T-helper 17 cell (primary cell): ENCODE measurements around the gene PARD6B. TPM values are rescaled to one million over a fixed set of nuclear protein-coding genes. Genes with fewer than 3 reads are reported as not detected.
"Not testable (repeated sequence)": the region's sequence is repeated elsewhere in the genome, so short reads cannot be mapped to it uniquely, and the experiment has no call there.

Experiments used
- ATAC-seq: fragments of 150-1000 bp; cut with Tn5 transposase; 2 replicates; pipeline ENCODE4 v1.10.0; 2021; ENCODE audit warnings: mild to moderate bottlenecking, moderate library complexity
- DNase-seq, 3 donors: peaks; one replicate each; pipeline versions ENCODE4 v3.0.0 to v3.0.0-alpha.2; 2020 to 2021
- H3K9me3 ChIP-seq: one replicate; pipeline ENCODE4 v1.7.0; 2013; ENCODE audit warnings: low read length, mild to moderate bottlenecking; ENCODE audit not compliant: control insufficient read depth, poor library complexity, severe bottlenecking
- H3K27ac Mint-ChIP-seq: one replicate; pipeline ENCODE4 v1.8.0; 2022; ENCODE audit warnings: mild to moderate bottlenecking, moderate library complexity, mixed read lengths
- H3K27me3 Mint-ChIP-seq: one replicate; pipeline ENCODE4 v1.8.0; 2022; ENCODE audit warnings: mixed read lengths
- H3K36me3 Mint-ChIP-seq: one replicate; pipeline ENCODE4 v1.8.0; 2022; ENCODE audit warnings: low read depth, mixed read lengths
- H3K4me1 Mint-ChIP-seq: one replicate; pipeline ENCODE4 v1.8.0; 2022; ENCODE audit warnings: mild to moderate bottlenecking, mixed read lengths
- H3K4me3 Mint-ChIP-seq: one replicate; pipeline ENCODE4 v1.8.0; 2022; ENCODE audit warnings: mild to moderate bottlenecking, moderate library complexity, mixed read lengths
- total RNA-seq, 4 donors: library from RNA in 2 of 4; stranded (reverse) in 2 of 4; gene quantifications; one replicate each; pipeline ENCODE4 v1.2.3 and lab custom pipeline; 2022 to 2026

Gene PARD6B
- total RNA-seq, 2 donors from 2014 or later, result 4.0 to 6.8 TPM

GRCh38 chr20:50754420-50754819 lies 23.0 kb downstream of the PARD6B start:
- H3K9me3 ChIP-seq, result no peaks in the 10 kb centered on the region
- H3K4me1 Mint-ChIP-seq, result no peaks in the 10 kb centered on the region
- no peak for ATAC-seq
- H3K4me3 Mint-ChIP-seq, result no peak overlapping the region
- no peak for DNase-seq
- no peaks in the 10 kb centered on the region for H3K27me3 Mint-ChIP-seq
- H3K27ac Mint-ChIP-seq, result no peak overlapping the region
- no peaks in the 10 kb centered on the region for H3K36me3 Mint-ChIP-seq

- H3K36me3 Mint-ChIP-seq, result no peaks in the 10 kb centered on the region
- no peaks in the 10 kb centered on the region for H3K27me3 Mint-ChIP-seq
- ATAC-seq (no peak), DNase-seq (no peak)
- H3K4me1 Mint-ChIP-seq, result no peaks in the 10 kb centered on the region
- no peaks in the 10 kb centered on the region for H3K9me3 ChIP-seq
- no peak overlapping the region for H3K4me3 Mint-ChIP-seq
- H3K27ac Mint-ChIP-seq, result no peak overlapping the region
These were observed 25.1 kb downstream of the PARD6B start for GRCh38 chr20:50756447-50756846.

- ATAC-seq, result no peak
- no peaks in the 10 kb centered on the region for H3K9me3 ChIP-seq
These were observed 27.1 kb downstream of the PARD6B start for GRCh38 chr20:50758469-50758868.

GRCh38 chr20:50758992-50759391 lies 27.6 kb downstream of the PARD6B start:
- DNase-seq, result no peak
- Mint-ChIP-seq H3K36me3 (no peaks in the 10 kb centered on the region), H3K4me1 (no peaks in the 10 kb centered on the region), H3K4me3 (no peak overlapping the region), H3K27me3 (no peaks in the 10 kb centered on the region), H3K27ac (no peak overlapping the region)
- no peaks in the 10 kb centered on the region for H3K9me3 ChIP-seq
- no peak for ATAC-seq

More at GRCh38 chr20:50758469-50758868, 27.1 kb downstream of the PARD6B start:
- Mint-ChIP-seq H3K4me1 (no peaks in the 10 kb centered on the region), H3K27ac (no peak overlapping the region), H3K4me3 (no peak overlapping the region), H3K36me3 (no peaks in the 10 kb centered on the region), H3K27me3 (no peaks in the 10 kb centered on the region)
- no peak for DNase-seq

GRCh38 chr20:50759678-50760077 lies 28.3 kb downstream of the PARD6B start:
- Mint-ChIP-seq H3K4me3 (no peak overlapping the region), H3K36me3 (no peaks in the 10 kb centered on the region), H3K4me1 (no peaks in the 10 kb centered on the region), H3K27ac (no peak overlapping the region), H3K27me3 (no peaks in the 10 kb centered on the region)
- ATAC-seq (no peak), DNase-seq (no peak)
- H3K9me3 ChIP-seq, result no peaks in the 10 kb centered on the region

- Mint-ChIP-seq H3K27me3 (peaks cover 6% of the 10 kb centered on the region), H3K4me3 (no peak overlapping the region), H3K36me3 (no peaks in the 10 kb centered on the region), H3K27ac (no peak overlapping the region), H3K4me1 (no peaks in the 10 kb centered on the region)
- no peak for DNase-seq
- H3K9me3 ChIP-seq, result no peaks in the 10 kb centered on the region
- ATAC-seq, result no peak
These were observed 30.7 kb downstream of the PARD6B start for GRCh38 chr20:50762045-50762422.

- Mint-ChIP-seq H3K36me3 (no peaks in the 10 kb centered on the region), H3K4me3 (no peak overlapping the region), H3K4me1 (no peaks in the 10 kb centered on the region), H3K27ac (no peak overlapping the region), H3K27me3 (peaks cover 12% of the 10 kb centered on the region)
- DNase-seq (no peak), ATAC-seq (no peak)
- no peaks in the 10 kb centered on the region for H3K9me3 ChIP-seq
These were observed 31.2 kb downstream of the PARD6B start for GRCh38 chr20:50762435-50763220.

- peaks cover 16% of the 10 kb centered on the region for H3K27me3 Mint-ChIP-seq
- not testable (repeated sequence) for DNase-seq, H3K9me3 ChIP-seq, H3K27ac Mint-ChIP-seq, ATAC-seq, H3K4me1 Mint-ChIP-seq, H3K36me3 Mint-ChIP-seq, H3K4me3 Mint-ChIP-seq
These were observed 32.4 kb downstream of the PARD6B start for GRCh38 chr20:50763550-50764458.

- not testable (repeated sequence) for H3K4me1 Mint-ChIP-seq, H3K9me3 ChIP-seq, ATAC-seq, H3K36me3 Mint-ChIP-seq, H3K27ac Mint-ChIP-seq, H3K4me3 Mint-ChIP-seq, DNase-seq
- peaks cover 16% of the 10 kb centered on the region for H3K27me3 Mint-ChIP-seq
These were observed 33.9 kb downstream of the PARD6B start for GRCh38 chr20:50765251-50765650.

GRCh38 chr20:50765674-50766073 lies 34.3 kb downstream of the PARD6B start:
- ATAC-seq, result no peak
- no peak overlapping the region for H3K27ac Mint-ChIP-seq
- no peak overlapping the region for H3K4me3 Mint-ChIP-seq
- H3K9me3 ChIP-seq, result no peaks in the 10 kb centered on the region
- no peaks in the 10 kb centered on the region for H3K4me1 Mint-ChIP-seq
- peaks cover 16% of the 10 kb centered on the region for H3K27me3 Mint-ChIP-seq
- H3K36me3 Mint-ChIP-seq, result no peaks in the 10 kb centered on the region
- no peak for DNase-seq

GRCh38 chr20:50766955-50767809 lies 35.8 kb downstream of the PARD6B start:
- peaks cover 16% of the 10 kb centered on the region for H3K27me3 Mint-ChIP-seq
- not testable (repeated sequence) for H3K27ac Mint-ChIP-seq, H3K36me3 Mint-ChIP-seq, H3K4me3 Mint-ChIP-seq, DNase-seq, ATAC-seq, H3K4me1 Mint-ChIP-seq, H3K9me3 ChIP-seq

GRCh38 chr20:50768991-50769390 lies 37.6 kb downstream of the PARD6B start:
- H3K36me3 Mint-ChIP-seq, DNase-seq, ATAC-seq, H3K27ac Mint-ChIP-seq, H3K4me3 Mint-ChIP-seq, H3K4me1 Mint-ChIP-seq, H3K9me3 ChIP-seq: not testable (repeated sequence)
- H3K27me3 Mint-ChIP-seq, result peaks cover 16% of the 10 kb centered on the region
